HepG2 (cell line): Measurements from ENCODE around the gene TMEM19. TPM values are rescaled to one million over a fixed set of nuclear protein-coding genes. Genes with fewer than 3 reads are reported as not detected.

Experiments used
- KDM5B ChIP-seq: sonication (generic); formaldehyde crosslinking; IDR thresholded peaks from 2 replicates; pipeline ENCODE4 v1.4.0; 2020; ENCODE audit warnings: missing genetic modification reagents, mild to moderate bottlenecking, borderline replicate concordance
- MYC ChIP-seq: sonication (generic); formaldehyde crosslinking; IDR thresholded peaks from 2 replicates; pipeline ENCODE4 v1.9.0; 2021; ENCODE audit warnings: missing genetic modification reagents, borderline replicate concordance
- RELA ChIP-seq: sonication (generic); formaldehyde crosslinking; IDR thresholded peaks from 2 replicates; pipeline ENCODE4 v1.4.0; 2020; ENCODE audit warnings: missing genetic modification reagents
- SALL2 ChIP-seq: sonication (generic); formaldehyde crosslinking; IDR thresholded peaks from 2 replicates; pipeline ENCODE4 v1.8.1; 2023; ENCODE audit warnings: mild to moderate bottlenecking, missing genetic modification reagents, inconsistent platforms
- SOX5 ChIP-seq: IDR thresholded peaks from 2 replicates; pipeline ENCODE4 v1.6.1; 2016; ENCODE audit warnings: borderline replicate concordance
- TGIF2 ChIP-seq: IDR thresholded peaks from 2 replicates; pipeline ENCODE4 v1.6.1; 2016; ENCODE audit warnings: control low read depth, missing compliant biosample characterization
- ZEB1 ChIP-seq: IDR thresholded peaks from 2 replicates; pipeline ENCODE4 v1.6.1; 2012; ENCODE audit warnings: mild to moderate bottlenecking, low read depth, inconsistent platforms; ENCODE audit not compliant: insufficient replicate concordance
- ZFYVE20 ChIP-seq: sonication (generic); formaldehyde crosslinking; IDR thresholded peaks from 2 replicates; pipeline ENCODE4 v1.8.0; 2023; ENCODE audit warnings: low read depth, mild to moderate bottlenecking, moderate library complexity, missing genetic modification reagents, borderline replicate concordance
- ZNF121 ChIP-seq: sonication (generic); formaldehyde crosslinking; IDR thresholded peaks from 2 replicates; pipeline ENCODE4 v1.5.0; 2020; ENCODE audit warnings: mild to moderate bottlenecking, missing genetic modification reagents
- ZNF331 ChIP-seq: sonication (generic); formaldehyde crosslinking; IDR thresholded peaks from 2 replicates; pipeline ENCODE4 v1.4.0; 2020; ENCODE audit warnings: missing genetic modification reagents
- ZNF484 ChIP-seq: sonication (generic); formaldehyde crosslinking; IDR thresholded peaks from 2 replicates; pipeline ENCODE4 v1.5.1; 2020; ENCODE audit warnings: mild to moderate bottlenecking, low read depth, missing genetic modification reagents, borderline replicate concordance
- ZNF550 ChIP-seq: sonication (generic); formaldehyde crosslinking; IDR thresholded peaks from 2 replicates; pipeline ENCODE4 v1.4.0; 2020; ENCODE audit warnings: mild to moderate bottlenecking, missing genetic modification reagents, borderline replicate concordance
- ZNF605 ChIP-seq: sonication (generic); formaldehyde crosslinking; IDR thresholded peaks from 2 replicates; pipeline ENCODE4 v1.8.0; 2022; ENCODE audit warnings: mild to moderate bottlenecking, missing genetic modification reagents
- ZNF674 ChIP-seq: sonication (generic); formaldehyde crosslinking; IDR thresholded peaks from 2 replicates; pipeline ENCODE4 v1.5.0; 2020; ENCODE audit warnings: low read depth, mild to moderate bottlenecking, missing genetic modification reagents
- polyA plus RNA-seq, 8 experiments: library from polyadenylated mRNA; depleted of rRNA in 3 of 8; stranded (reverse) in 7 of 8; unstranded in 1 of 8; fragments of >200 nt; fragmentation: Illumina TruSeq in 4 of 8; extraction: Trizol in 4 of 8; gene quantifications; 2 replicates each; pipeline versions ENCODE4 v1.2.1 to v1.2.3, GENCODE V29; 2011 to 2016; ENCODE audit warnings: low read depth in 4 of 8, missing spikeins in 1 of 8, mixed read lengths in 1 of 8; ENCODE audit not compliant: insufficient read depth in 1 of 8
- total RNA-seq, 5 experiments: library from RNA; depleted of rRNA; stranded (reverse); fragments of >200 nt; fragmentation: Illumina TruSeq; extraction: Trizol; gene quantifications; 2 replicates each; pipeline ENCODE4 v1.2.3, GENCODE V29; 2016; ENCODE audit warnings: low read depth in 1 of 5
- TF ChIP-seq, protein P1 (sequence below): sonication (generic); formaldehyde crosslinking; IDR thresholded peaks from 2 replicates; pipeline ENCODE4 v1.4.0; 2020; ENCODE audit warnings: mild to moderate bottlenecking, missing genetic modification reagents, borderline replicate concordance
- TF ChIP-seq, protein P2 (sequence below): IDR thresholded peaks from 2 replicates; pipeline ENCODE4 v1.6.1; 2016
- TF ChIP-seq, protein P3 (sequence below): IDR thresholded peaks from 2 replicates; pipeline ENCODE4 v1.6.1; 2016; ENCODE audit warnings: missing compliant biosample characterization, missing genetic modification reagents, borderline replicate concordance

TMEM19 gene
- total and polyA plus RNA-seq, 2 of the 13 experiments (the other 11 are each of a cell fraction or from before 2014, with no cell fraction given): 16.9 to 22.5 TPM

- TF ChIP-seq TGIF2 (CRISPR knock-in tag) (0 out of 2 replicates have a peak, but pooled peaks have one; percentile 33), ZNF121 (CRISPR knock-in tag) (no peak), ZNF605 (CRISPR knock-in tag) (peak; percentile 33; the same call in 1 of the 2 replicates), ZEB1 (no peak), ZNF484 (no peak), ZFYVE20 (CRISPR knock-in tag) (0 out of 2 replicates have a peak, but pooled peaks have one; percentile 27), ZNF550 (CRISPR knock-in tag) (no peak), KDM5B (peak; percentile 47; the same call in 1 of the 2 replicates), SALL2 (CRISPR knock-in tag) (peak; percentile 23), SOX5 (CRISPR knock-in tag) (no peak), RELA (CRISPR knock-in tag) (no peak), ZNF674 (no peak), ZNF331 (no peak), MYC (CRISPR knock-in tag) (peak; percentile 45; the same call in 1 of the 2 replicates)
- TF ChIP-seq, protein P1, sequence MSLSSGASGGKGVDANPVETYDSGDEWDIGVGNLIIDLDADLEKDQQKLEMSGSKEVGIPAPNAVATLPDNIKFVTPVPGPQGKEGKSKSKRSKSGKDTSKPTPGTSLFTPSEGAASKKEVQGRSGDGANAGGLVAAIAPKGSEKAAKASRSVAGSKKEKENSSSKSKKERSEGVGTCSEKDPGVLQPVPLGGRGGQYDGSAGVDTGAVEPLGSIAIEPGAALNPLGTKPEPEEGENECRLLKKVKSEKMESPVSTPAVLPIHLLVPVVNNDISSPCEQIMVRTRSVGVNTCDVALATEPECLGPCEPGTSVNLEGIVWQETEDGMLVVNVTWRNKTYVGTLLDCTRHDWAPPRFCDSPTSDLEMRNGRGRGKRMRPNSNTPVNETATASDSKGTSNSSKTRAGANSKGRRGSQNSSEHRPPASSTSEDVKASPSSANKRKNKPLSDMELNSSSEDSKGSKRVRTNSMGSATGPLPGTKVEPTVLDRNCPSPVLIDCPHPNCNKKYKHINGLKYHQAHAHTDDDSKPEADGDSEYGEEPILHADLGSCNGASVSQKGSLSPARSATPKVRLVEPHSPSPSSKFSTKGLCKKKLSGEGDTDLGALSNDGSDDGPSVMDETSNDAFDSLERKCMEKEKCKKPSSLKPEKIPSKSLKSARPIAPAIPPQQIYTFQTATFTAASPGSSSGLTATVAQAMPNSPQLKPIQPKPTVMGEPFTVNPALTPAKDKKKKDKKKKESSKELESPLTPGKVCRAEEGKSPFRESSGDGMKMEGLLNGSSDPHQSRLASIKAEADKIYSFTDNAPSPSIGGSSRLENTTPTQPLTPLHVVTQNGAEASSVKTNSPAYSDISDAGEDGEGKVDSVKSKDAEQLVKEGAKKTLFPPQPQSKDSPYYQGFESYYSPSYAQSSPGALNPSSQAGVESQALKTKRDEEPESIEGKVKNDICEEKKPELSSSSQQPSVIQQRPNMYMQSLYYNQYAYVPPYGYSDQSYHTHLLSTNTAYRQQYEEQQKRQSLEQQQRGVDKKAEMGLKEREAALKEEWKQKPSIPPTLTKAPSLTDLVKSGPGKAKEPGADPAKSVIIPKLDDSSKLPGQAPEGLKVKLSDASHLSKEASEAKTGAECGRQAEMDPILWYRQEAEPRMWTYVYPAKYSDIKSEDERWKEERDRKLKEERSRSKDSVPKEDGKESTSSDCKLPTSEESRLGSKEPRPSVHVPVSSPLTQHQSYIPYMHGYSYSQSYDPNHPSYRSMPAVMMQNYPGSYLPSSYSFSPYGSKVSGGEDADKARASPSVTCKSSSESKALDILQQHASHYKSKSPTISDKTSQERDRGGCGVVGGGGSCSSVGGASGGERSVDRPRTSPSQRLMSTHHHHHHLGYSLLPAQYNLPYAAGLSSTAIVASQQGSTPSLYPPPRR (CRISPR knock-in tag): no peak
- TF ChIP-seq, protein P2, sequence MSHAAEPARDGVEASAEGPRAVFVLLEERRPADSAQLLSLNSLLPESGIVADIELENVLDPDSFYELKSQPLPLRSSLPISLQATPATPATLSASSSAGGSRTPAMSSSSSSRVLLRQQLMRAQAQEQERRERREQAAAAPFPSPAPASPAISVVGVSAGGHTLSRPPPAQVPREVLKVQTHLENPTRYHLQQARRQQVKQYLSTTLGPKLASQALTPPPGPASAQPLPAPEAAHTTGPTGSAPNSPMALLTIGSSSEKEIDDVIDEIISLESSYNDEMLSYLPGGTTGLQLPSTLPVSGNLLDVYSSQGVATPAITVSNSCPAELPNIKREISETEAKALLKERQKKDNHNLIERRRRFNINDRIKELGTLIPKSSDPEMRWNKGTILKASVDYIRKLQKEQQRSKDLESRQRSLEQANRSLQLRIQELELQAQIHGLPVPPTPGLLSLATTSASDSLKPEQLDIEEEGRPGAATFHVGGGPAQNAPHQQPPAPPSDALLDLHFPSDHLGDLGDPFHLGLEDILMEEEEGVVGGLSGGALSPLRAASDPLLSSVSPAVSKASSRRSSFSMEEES (CRISPR knock-in tag): no peak
- TF ChIP-seq, protein P3, sequence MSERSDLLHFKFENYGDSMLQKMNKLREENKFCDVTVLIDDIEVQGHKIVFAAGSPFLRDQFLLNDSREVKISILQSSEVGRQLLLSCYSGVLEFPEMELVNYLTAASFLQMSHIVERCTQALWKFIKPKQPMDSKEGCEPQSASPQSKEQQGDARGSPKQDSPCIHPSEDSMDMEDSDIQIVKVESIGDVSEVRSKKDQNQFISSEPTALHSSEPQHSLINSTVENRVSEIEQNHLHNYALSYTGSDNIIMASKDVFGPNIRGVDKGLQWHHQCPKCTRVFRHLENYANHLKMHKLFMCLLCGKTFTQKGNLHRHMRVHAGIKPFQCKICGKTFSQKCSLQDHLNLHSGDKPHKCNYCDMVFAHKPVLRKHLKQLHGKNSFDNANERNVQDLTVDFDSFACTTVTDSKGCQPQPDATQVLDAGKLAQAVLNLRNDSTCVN (CRISPR knock-in tag): no peak
Measured at GRCh38 chr12:71662849-71663560, 22.9 kb upstream of the TMEM19 start (continued).
